Chondrocyte (in vitro differentiated cells): Measurements from ENCODE around the gene SDHC. TPM values are rescaled to one million over a fixed set of nuclear protein-coding genes. Genes with fewer than 3 reads are reported as not detected.
A peak's percentile ranks its signal among the peaks of the same experiment; 100 is the strongest.

ENCODE experiments used
- DNase-seq: peaks from one replicate; pipeline ENCODE4 v3.0.0; 2021; ENCODE audit warnings: mixed read lengths, low spot score
- H3K27ac Mint-ChIP-seq: one replicate; pipeline ENCODE4 v1.8.0; 2021; ENCODE audit warnings: mild to moderate bottlenecking, moderate library complexity, mixed read lengths; ENCODE audit not compliant: unreplicated experiment
- H3K27me3 Mint-ChIP-seq: 2 replicates; pipeline ENCODE4 v1.8.0; 2021; ENCODE audit warnings: low read depth, mixed read lengths
- H3K36me3 Mint-ChIP-seq: 2 replicates; pipeline ENCODE4 v1.8.0; 2021; ENCODE audit warnings: low read depth, mixed read lengths
- H3K4me1 Mint-ChIP-seq: 2 replicates; pipeline ENCODE4 v1.8.0; 2021; ENCODE audit warnings: low read depth, mild to moderate bottlenecking, mixed read lengths
- H3K4me3 Mint-ChIP-seq: one replicate; pipeline ENCODE4 v1.8.0; 2021; ENCODE audit warnings: mild to moderate bottlenecking, moderate library complexity, mixed read lengths; ENCODE audit not compliant: unreplicated experiment
- H3K9me3 Mint-ChIP-seq: 2 replicates; pipeline ENCODE4 v1.8.0; 2021; ENCODE audit warnings: low read depth, mixed read lengths
- total RNA-seq: library from RNA; stranded (reverse); gene quantifications from 3 replicates; pipeline ENCODE4 v1.2.1, GENCODE V29; 2021
- TF ChIP-seq, protein P1 (sequence below): fragments of 200-600 bp; sonication (generic); IDR thresholded peaks from 2 replicates; pipeline ENCODE4 v1.5.0; 2021; ENCODE audit warnings: antibody characterized with exemption, mild to moderate bottlenecking, moderate library complexity

SDHC gene
- total RNA-seq, 1 donor from 2014 or later = 128 TPM

DNA sequence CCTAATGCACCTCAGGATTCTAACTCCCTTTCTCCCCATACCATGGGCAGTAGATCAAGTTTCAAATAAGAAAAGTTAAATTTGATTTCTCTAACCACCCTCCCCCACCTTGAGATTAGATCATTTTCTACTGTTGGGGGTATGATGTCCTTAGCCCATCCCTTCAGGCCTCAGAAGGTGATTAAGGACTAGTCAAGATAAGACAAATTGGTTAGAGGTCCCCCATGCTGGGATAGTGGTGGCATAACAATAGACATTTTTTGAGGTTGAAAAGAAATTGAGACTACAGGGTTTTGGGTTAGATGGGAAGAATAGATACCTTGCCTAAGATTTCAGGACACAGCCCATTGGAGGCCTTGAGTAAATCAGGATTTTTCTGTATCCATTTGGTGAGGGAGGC is 51.0 kb downstream of the SDHC start:
- TF ChIP-seq, protein P1, sequence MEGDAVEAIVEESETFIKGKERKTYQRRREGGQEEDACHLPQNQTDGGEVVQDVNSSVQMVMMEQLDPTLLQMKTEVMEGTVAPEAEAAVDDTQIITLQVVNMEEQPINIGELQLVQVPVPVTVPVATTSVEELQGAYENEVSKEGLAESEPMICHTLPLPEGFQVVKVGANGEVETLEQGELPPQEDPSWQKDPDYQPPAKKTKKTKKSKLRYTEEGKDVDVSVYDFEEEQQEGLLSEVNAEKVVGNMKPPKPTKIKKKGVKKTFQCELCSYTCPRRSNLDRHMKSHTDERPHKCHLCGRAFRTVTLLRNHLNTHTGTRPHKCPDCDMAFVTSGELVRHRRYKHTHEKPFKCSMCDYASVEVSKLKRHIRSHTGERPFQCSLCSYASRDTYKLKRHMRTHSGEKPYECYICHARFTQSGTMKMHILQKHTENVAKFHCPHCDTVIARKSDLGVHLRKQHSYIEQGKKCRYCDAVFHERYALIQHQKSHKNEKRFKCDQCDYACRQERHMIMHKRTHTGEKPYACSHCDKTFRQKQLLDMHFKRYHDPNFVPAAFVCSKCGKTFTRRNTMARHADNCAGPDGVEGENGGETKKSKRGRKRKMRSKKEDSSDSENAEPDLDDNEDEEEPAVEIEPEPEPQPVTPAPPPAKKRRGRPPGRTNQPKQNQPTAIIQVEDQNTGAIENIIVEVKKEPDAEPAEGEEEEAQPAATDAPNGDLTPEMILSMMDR = no peak
- no peaks in the 10 kb centered on the region for H3K27me3 Mint-ChIP-seq
- peaks cover 7% of the 10 kb centered on the region for H3K4me1 Mint-ChIP-seq
- no peak overlapping the region for H3K27ac Mint-ChIP-seq
- no peak for DNase-seq
- H3K4me3 Mint-ChIP-seq = no peak overlapping the region
- H3K36me3 Mint-ChIP-seq = peaks cover 16% of the 10 kb centered on the region
- no peaks in the 10 kb centered on the region for H3K9me3 Mint-ChIP-seq

- H3K4me3 Mint-ChIP-seq = no peak within 1 kb of the TSS
- no peaks in the 10 kb centered on the region for H3K9me3 Mint-ChIP-seq
- H3K27me3 Mint-ChIP-seq = no peaks in the 10 kb centered on the region
- no peak for DNase-seq
- peaks cover 16% of the 10 kb centered on the region for H3K36me3 Mint-ChIP-seq
- TF ChIP-seq, protein P1 = peak; percentile 70
- peak within 1 kb of the TSS; percentile 73 for H3K27ac Mint-ChIP-seq
- H3K4me1 Mint-ChIP-seq = peaks cover 7% of the 10 kb centered on the region
These were observed 53.7 kb downstream of the SDHC start, which contains the start of gene CFAP126 for GRCh38 chr1:161367684-161368400. TSS of gene CFAP126 (minus strand) at chr1:161367876. CDS start at chr1:161367868, 8 bp downstream.

DNA sequence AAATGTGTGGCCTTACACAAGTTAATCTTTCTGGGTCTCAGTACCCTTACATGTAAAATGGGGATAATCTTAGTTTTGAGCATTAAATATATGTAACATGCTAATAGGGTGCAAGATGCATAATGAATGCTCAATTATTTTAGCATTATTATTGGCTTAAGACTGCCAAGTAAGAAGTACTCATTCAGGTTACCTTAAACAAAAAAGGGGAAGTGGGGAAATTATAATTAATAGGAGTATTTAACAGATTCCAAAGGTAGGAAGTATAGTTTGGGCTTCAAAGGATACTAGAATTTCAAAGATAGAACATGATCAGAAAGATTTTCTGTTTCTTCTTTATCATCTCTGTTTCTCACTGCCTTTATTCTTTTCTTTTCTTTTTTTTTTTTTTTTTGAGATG is 59.3 kb downstream of the SDHC start:
- Mint-ChIP-seq H3K27me3 (no peaks in the 10 kb centered on the region), H3K9me3 (no peaks in the 10 kb centered on the region), H3K27ac (no peak overlapping the region), H3K4me3 (no peak overlapping the region), H3K4me1 (no peaks in the 10 kb centered on the region), H3K36me3 (no peaks in the 10 kb centered on the region)
- TF ChIP-seq, protein P1 = no peak
- DNase-seq = no peak

DNA sequence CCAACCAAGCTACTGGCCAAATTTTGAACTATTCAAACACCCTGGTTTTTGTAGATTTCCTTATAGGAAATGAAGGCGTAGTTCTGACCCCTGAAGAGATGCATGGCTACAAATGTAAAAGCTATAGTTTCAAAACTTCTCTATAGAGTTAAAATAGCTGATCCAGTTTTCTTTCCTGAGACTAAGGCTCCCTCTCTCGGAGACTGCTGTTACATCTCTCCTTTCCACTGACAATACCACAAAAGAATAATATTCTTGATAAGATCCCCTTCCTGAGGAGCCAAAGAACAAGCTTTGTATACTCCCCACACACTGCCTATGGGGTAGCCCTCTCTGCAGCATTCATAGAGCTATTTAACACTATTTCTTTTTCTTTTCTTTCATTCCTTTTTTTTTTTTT is 60.2 kb downstream of the SDHC start:
- TF ChIP-seq, protein P1 = peak; percentile 73
- no peaks in the 10 kb centered on the region for H3K36me3 Mint-ChIP-seq
- H3K27me3 Mint-ChIP-seq = no peaks in the 10 kb centered on the region
- H3K4me1 Mint-ChIP-seq = no peaks in the 10 kb centered on the region
- H3K9me3 Mint-ChIP-seq = no peaks in the 10 kb centered on the region
- no peak for DNase-seq
- no peak overlapping the region for H3K4me3 Mint-ChIP-seq
- H3K27ac Mint-ChIP-seq = no peak overlapping the region

GRCh38 chr1:161378014-161378413 is 63.8 kb downstream of the SDHC start:
- DNase-seq = no peak
- Mint-ChIP-seq H3K36me3 (no peaks in the 10 kb centered on the region), H3K4me3 (no peak overlapping the region), H3K27me3 (no peaks in the 10 kb centered on the region), H3K27ac (no peak overlapping the region), H3K4me1 (peaks cover 7% of the 10 kb centered on the region), H3K9me3 (no peaks in the 10 kb centered on the region)
- TF ChIP-seq, protein P1 = no peak
